ENCODE results near the gene CAPZA3.

GRCh38 chr12:18700271-18700670, 37.6 kb upstream of the CAPZA3 start:
- TF ChIP-seq CTCF (IDR thresholded peaks at IDR 0.05; ENCODE audit: poor library complexity) (no peak), EZH2 (IDR thresholded peaks at IDR 0.05; ENCODE audit: borderline replicate concordance) (no peak), EZH2phosphoT487 (IDR thresholded peaks at IDR 0.05; ENCODE audit: low read depth, severe bottlenecking, unreplicated experiment) (no peak)

Measured in hepatocyte (in vitro differentiated cells).